Measurements from ENCODE around the gene HPS3. TPM values are rescaled to one million over a fixed set of nuclear protein-coding genes. Genes with fewer than 3 reads are reported as not detected.

Gene HPS3
- polyA plus RNA-seq, 2 of the 4 experiments (the other 2 are of a cell fraction) = 28.4 to 48.0 TPM

DNA sequence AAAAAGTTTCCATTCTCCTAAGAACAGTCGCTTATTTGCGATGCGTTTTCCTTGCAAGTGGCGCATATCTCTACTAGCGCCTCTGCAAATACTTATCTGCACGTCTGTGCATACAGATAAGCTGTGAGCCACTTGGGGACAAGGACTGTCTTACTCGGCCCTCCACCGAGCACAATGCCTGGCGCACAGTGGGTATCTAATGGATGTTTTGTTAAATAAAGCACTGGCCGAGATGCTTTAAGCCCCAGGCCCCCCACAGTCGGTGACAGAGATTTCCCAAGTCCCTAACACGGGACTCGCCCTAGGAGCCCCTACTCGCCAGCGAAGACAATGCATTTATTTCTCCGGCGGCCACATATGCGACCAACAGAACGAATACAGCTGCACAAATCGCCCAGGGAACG, 43.6 kb upstream of the HPS3 start:
- CTCF ChIA-PET = interaction anchor here (0.8 to 1.2 kb wide), 3 partner anchors 9 to 189 kb away, joined by 3 to 4 read pairs (median 4); no protein-coding TSS in a partner anchor
- Histone ChIP-seq H3K9me3 (peaks cover 6% of the 10 kb centered on the region; the same call in 1 of the 3 replicates), H3K4me1 (peaks cover 16% of the 10 kb centered on the region), H3K4me2 (peak overlapping the region; percentile 86), H3K4me3 (peak overlapping the region; percentile 71), H3K27ac (peak overlapping the region; percentile 75 to 90)
- POLR2A ChIA-PET = interaction anchor here (1.0 kb wide), 1 partner anchor 44 kb away, joined by 3 read pairs; no protein-coding TSS in a partner anchor
- TF ChIP-seq ESRRA (IDR thresholded peaks at IDR 0.05; ENCODE audit: borderline replicate concordance, low read length) (no peak), NFE2L2 (conservative IDR thresholded peaks at IDR 0.05; ENCODE audit: low read length) (no peak), CHD2 (IDR thresholded peaks at IDR 0.05; ENCODE audit: low read length, partially characterized antibody) (no peak), EHF (CRISPR knock-in tag; IDR thresholded peaks at IDR 0.05) (no peak), TFCP2L1 (CRISPR knock-in tag; IDR thresholded peaks at IDR 0.05) (no peak)
- TF ChIP-seq, protein P1, sequence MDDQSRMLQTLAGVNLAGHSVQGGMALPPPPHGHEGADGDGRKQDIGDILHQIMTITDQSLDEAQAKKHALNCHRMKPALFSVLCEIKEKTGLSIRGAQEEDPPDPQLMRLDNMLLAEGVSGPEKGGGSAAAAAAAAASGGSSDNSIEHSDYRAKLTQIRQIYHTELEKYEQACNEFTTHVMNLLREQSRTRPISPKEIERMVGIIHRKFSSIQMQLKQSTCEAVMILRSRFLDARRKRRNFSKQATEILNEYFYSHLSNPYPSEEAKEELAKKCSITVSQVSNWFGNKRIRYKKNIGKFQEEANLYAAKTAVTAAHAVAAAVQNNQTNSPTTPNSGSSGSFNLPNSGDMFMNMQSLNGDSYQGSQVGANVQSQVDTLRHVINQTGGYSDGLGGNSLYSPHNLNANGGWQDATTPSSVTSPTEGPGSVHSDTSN (IDR thresholded peaks at IDR 0.05) = no peak
- TF ChIP-seq, protein P2, sequence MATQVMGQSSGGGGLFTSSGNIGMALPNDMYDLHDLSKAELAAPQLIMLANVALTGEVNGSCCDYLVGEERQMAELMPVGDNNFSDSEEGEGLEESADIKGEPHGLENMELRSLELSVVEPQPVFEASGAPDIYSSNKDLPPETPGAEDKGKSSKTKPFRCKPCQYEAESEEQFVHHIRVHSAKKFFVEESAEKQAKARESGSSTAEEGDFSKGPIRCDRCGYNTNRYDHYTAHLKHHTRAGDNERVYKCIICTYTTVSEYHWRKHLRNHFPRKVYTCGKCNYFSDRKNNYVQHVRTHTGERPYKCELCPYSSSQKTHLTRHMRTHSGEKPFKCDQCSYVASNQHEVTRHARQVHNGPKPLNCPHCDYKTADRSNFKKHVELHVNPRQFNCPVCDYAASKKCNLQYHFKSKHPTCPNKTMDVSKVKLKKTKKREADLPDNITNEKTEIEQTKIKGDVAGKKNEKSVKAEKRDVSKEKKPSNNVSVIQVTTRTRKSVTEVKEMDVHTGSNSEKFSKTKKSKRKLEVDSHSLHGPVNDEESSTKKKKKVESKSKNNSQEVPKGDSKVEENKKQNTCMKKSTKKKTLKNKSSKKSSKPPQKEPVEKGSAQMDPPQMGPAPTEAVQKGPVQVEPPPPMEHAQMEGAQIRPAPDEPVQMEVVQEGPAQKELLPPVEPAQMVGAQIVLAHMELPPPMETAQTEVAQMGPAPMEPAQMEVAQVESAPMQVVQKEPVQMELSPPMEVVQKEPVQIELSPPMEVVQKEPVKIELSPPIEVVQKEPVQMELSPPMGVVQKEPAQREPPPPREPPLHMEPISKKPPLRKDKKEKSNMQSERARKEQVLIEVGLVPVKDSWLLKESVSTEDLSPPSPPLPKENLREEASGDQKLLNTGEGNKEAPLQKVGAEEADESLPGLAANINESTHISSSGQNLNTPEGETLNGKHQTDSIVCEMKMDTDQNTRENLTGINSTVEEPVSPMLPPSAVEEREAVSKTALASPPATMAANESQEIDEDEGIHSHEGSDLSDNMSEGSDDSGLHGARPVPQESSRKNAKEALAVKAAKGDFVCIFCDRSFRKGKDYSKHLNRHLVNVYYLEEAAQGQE (IDR thresholded peaks at IDR 0.05) = no peak
- 3% methylated on average over 21 of the region's 21 CpGs for WGBS (ENCODE audit: missing lambda C conversion rate)
- ATAC-seq = peak; percentile 77 to 81
- DNase-seq (ENCODE audit: low read depth in 1 of 2, low spot score in 1 of 2) = peak; percentile 35 to 57
- FAIRE-seq = no peak

DNA sequence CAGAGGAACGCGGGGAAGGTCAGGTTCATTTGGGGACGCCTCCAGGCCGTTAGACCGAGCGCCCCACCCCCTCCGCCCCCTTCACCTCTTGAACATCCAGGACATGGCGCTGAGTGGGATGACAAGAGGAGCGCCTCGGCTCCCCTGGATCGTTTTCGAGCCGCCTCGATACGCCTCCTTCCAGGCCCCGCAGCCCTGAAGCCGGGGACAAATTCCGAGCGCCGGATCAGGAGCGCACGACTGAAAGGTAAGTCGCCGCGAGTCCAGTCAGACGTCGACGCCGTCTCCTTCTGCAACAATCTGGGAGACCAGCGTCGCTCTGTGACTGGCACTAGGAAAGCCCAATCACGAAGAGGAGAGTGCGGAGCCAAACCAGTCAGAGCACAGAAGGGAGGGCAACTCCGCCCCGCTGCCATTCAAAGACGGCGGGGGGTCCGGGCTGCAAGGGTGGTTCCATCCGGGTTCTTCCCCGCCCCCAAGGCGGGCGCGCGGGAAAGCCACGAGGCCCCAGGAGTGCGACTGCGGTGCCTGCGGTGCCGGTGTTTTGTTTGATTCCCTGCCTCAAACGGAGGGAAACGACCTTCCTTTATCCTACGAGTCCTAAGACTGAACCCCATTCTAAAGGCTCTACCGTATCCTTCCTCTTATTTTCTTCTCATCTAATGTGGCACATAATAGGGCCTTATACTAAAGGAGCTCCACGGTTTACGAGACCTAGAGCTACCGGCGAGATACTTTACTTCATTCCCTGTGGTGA, 43.0 kb upstream of the HPS3 start, which contains the start of gene HLTF:
TSS of gene HLTF (minus strand) at position 302 of the 757 bp plus-strand sequence. CDS start at position 105, 197 bp downstream.
- DNase-seq (ENCODE audit: low read depth in 1 of 2, low spot score in 1 of 2) (peak; percentile 96 to 98), FAIRE-seq (no peak), ATAC-seq (peak; percentile 99 to 100)
- Histone ChIP-seq H3K4me1 (peaks cover 16% of the 10 kb centered on the region), H3K27ac (peak within 1 kb of the TSS; percentile 75 to 90), H3K4me3 (peak within 1 kb of the TSS; percentile 71), H3K9me3 (peaks cover 6% of the 10 kb centered on the region; the same call in 1 of the 3 replicates), H3K4me2 (peak within 1 kb of the TSS; percentile 86)
- ChIA-PET CTCF (interaction anchor here (1.2 kb wide), 1 partner anchor 9 kb away, joined by 4 read pairs; no protein-coding TSS in a partner anchor), POLR2A (interaction anchor here (1.0 kb wide), 1 partner anchor 43 kb away, joined by 3 read pairs; no protein-coding TSS in a partner anchor)
- whole genome bisulfite sequencing (ENCODE audit: missing lambda C conversion rate) = 12% methylated on average over 40 of the region's 57 CpGs
- TF ChIP-seq CBX8 (IDR thresholded peaks at IDR 0.05) (no peak), NPAS2 (CRISPR knock-in tag; IDR thresholded peaks at IDR 0.05; ENCODE audit: borderline replicate concordance) (peak; percentile 25; the same call in 1 of the 2 replicates), HEYL (CRISPR knock-in tag; IDR thresholded peaks at IDR 0.05) (peak; percentile 69; the same call in 1 of the 2 replicates), EP300 (IDR thresholded peaks at IDR 0.05) (no peak), RCOR1 (IDR thresholded peaks at IDR 0.05; ENCODE audit: low read depth, low read length) (no peak), FOSB (CRISPR knock-in tag; IDR thresholded peaks at IDR 0.05) (no peak; the same call in 1 of the 2 replicates), HOXB5 (CRISPR knock-in tag; IDR thresholded peaks at IDR 0.05) (peak; percentile 94), ZNF302 (CRISPR knock-in tag; IDR thresholded peaks at IDR 0.05) (no peak), ZFP36 (IDR thresholded peaks at IDR 0.05; ENCODE audit: borderline replicate concordance, partially characterized antibody) (no peak), CHD2 (IDR thresholded peaks at IDR 0.05; ENCODE audit: low read length, partially characterized antibody) (peak; percentile 63), MAZ (IDR thresholded peaks at IDR 0.05; ENCODE audit: borderline replicate concordance, low read depth, low read length) (no peak), TFCP2L1 (CRISPR knock-in tag; IDR thresholded peaks at IDR 0.05) (0 out of 2 replicates have a peak, but pooled peaks have one; percentile 46), TP53 (CRISPR knock-in tag; IDR thresholded peaks at IDR 0.05) (peak; percentile 40; the same call in 1 of the 2 replicates), MYC (IDR thresholded peaks at IDR 0.05; ENCODE audit: borderline replicate concordance, low read length) (peak; percentile 83; the same call in 1 of the 2 replicates), JUN (IDR thresholded peaks at IDR 0.05) (peak; percentile 29 to 83; a peak in 4 of 5 replicates), SREBF2 (IDR thresholded peaks at IDR 0.05) (no peak), RFX5 (IDR thresholded peaks at IDR 0.05) (no peak)
- TF ChIP-seq, protein P2 (IDR thresholded peaks at IDR 0.05) = peak; percentile 53; the same call in 1 of the 2 replicates
- TF ChIP-seq, protein P3, sequence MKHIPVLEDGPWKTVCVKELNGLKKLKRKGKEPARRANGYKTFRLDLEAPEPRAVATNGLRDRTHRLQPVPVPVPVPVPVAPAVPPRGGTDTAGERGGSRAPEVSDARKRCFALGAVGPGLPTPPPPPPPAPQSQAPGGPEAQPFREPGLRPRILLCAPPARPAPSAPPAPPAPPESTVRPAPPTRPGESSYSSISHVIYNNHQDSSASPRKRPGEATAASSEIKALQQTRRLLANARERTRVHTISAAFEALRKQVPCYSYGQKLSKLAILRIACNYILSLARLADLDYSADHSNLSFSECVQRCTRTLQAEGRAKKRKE (CRISPR knock-in tag; IDR thresholded peaks at IDR 0.05; ENCODE audit: low read depth) = peak; percentile 94
- TF ChIP-seq, protein P1 (IDR thresholded peaks at IDR 0.05) = peak; percentile 99
